Measurements from ENCODE around the gene PLCD3. TPM values are rescaled to one million over a fixed set of nuclear protein-coding genes. Genes with fewer than 3 reads are reported as not detected.

PLCD3 gene
- total and polyA plus RNA-seq, 2 of the 13 experiments (the other 11 are each of a cell fraction or from before 2014, with no cell fraction given) = 11.3 to 39.1 TPM

DNA sequence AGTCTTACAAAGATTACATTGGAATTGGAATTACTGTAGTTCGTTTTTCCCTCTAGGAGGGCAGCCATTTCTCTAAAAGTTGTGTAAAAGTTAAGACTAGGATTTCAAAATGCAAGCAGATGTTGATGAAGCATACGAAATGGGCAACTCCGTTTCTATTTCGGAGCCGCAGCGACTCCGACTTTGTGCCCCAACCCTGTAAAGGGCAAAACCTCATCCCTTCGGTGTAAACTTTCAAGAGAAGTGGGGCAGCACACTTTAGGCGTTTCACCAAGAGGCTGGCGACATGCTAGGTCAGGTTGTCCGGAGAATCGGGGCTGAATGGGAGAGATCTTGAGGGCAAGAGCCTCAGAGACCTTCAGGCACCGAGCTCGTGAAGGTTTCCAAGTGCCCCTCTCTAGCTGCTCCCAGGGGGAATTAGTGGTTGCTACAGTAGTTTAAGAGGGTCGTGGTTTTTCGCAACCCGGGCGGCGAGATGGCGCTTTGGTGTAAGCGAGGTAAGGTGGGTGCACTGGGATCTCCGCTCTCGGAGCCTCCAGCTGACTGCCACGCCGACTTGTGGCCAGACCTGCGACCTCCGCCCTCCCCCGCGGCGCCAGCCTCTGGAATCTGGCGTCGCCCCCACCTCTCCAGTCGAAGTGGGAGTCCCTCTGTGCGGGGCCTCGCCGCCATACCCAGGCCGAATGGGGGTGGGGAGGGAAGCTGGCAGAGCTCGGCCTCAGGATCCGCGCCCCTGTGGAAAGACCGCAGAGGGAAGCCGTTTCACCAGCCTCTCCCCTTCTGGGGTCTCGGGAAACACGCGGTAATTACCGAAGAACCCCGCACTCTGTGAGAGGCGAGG is 28.4 kb upstream of the PLCD3 start (continued):
- TF ChIP-seq PAX8 (CRISPR knock-in tag; IDR thresholded peaks at IDR 0.05; ENCODE audit: borderline replicate concordance) = peak; percentile 42; the same call in 1 of the 2 replicates
- TF ChIP-seq ZNF331 (CRISPR knock-in tag; IDR thresholded peaks at IDR 0.05) = 0 out of 2 replicates have a peak, but pooled peaks have one; percentile 17
- TF ChIP-seq NKX3-1 (CRISPR knock-in tag; IDR thresholded peaks at IDR 0.05) = 0 out of 2 replicates have a peak, but pooled peaks have one; percentile 76
- TF ChIP-seq RXRA (CRISPR knock-in tag; IDR thresholded peaks at IDR 0.05) = no peak; the same call in 1 of the 2 replicates
- 0 out of 2 replicates have a peak, but pooled peaks have one; percentile 76 for TF ChIP-seq ZNF839 (CRISPR knock-in tag; IDR thresholded peaks at IDR 0.05; ENCODE audit: borderline replicate concordance)
- no peak for TF ChIP-seq NFIB (CRISPR knock-in tag; IDR thresholded peaks at IDR 0.05; ENCODE audit: borderline replicate concordance)
- TF ChIP-seq SPEN (CRISPR knock-in tag; IDR thresholded peaks at IDR 0.05; ENCODE audit: low read depth) = peak; percentile 75
- 0 out of 2 replicates have a peak, but pooled peaks have one; percentile 24 for TF ChIP-seq NR2F6 (IDR thresholded peaks at IDR 0.05)
- peak; percentile 75 for TF ChIP-seq NR2F6 (CRISPR knock-in tag; IDR thresholded peaks at IDR 0.05)
- 0 out of 2 replicates have a peak, but pooled peaks have one; percentile 10 for TF ChIP-seq JUND (CRISPR knock-in tag; IDR thresholded peaks at IDR 0.05)
- TF ChIP-seq, protein P1, sequence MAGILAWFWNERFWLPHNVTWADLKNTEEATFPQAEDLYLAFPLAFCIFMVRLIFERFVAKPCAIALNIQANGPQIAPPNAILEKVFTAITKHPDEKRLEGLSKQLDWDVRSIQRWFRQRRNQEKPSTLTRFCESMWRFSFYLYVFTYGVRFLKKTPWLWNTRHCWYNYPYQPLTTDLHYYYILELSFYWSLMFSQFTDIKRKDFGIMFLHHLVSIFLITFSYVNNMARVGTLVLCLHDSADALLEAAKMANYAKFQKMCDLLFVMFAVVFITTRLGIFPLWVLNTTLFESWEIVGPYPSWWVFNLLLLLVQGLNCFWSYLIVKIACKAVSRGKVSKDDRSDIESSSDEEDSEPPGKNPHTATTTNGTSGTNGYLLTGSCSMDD (CRISPR knock-in tag; IDR thresholded peaks at IDR 0.05) = peak; percentile 75; the same call in 1 of the 2 replicates
- TF ChIP-seq GABPB1 (CRISPR knock-in tag; IDR thresholded peaks at IDR 0.05) = 0 out of 2 replicates have a peak, but pooled peaks have one; percentile 35
- TF ChIP-seq, protein P2, sequence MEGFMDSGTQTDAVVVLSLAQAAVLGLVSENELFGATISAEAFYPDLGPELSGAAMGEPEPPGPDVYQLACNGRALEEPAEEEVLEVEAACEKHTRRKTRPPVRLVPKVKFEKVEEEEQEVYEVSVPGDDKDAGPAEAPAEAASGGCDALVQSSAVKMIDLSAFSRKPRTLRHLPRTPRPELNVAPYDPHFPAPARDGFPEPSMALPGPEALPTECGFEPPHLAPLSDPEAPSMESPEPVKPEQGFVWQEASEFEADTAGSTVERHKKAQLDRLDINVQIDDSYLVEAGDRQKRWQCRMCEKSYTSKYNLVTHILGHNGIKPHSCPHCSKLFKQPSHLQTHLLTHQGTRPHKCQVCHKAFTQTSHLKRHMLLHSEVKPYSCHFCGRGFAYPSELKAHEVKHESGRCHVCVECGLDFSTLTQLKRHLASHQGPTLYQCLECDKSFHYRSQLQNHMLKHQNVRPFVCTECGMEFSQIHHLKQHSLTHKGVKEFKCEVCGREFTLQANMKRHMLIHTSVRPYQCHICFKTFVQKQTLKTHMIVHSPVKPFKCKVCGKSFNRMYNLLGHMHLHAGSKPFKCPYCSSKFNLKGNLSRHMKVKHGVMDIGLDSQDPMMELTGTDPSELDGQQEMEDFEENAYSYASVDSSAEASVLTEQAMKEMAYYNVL (CRISPR knock-in tag; IDR thresholded peaks at IDR 0.05; ENCODE audit: borderline replicate concordance) = peak; percentile 75; the same call in 1 of the 2 replicates
- peak; percentile 92 for TF ChIP-seq RBM22 (optimal IDR thresholded peaks at IDR 0.05; ENCODE audit: low read length)
- TF ChIP-seq CEBPB (IDR thresholded peaks at IDR 0.05; ENCODE audit: borderline replicate concordance, low read depth, low read length) = 0 out of 2 replicates have a peak, but pooled peaks have one; percentile 7
- no peak for TF ChIP-seq ZNF572 (CRISPR knock-in tag; IDR thresholded peaks at IDR 0.05)
- TF ChIP-seq SRSF1 (optimal IDR thresholded peaks at IDR 0.05; ENCODE audit: low read depth, low read length) = peak; percentile 99
- TF ChIP-seq NCOR1 (IDR thresholded peaks at IDR 0.05; ENCODE audit: borderline replicate concordance, low read length) = no peak
- TF ChIP-seq ZFP1 (CRISPR knock-in tag; IDR thresholded peaks at IDR 0.05) = 0 out of 2 replicates have a peak, but pooled peaks have one; percentile 8
- TF ChIP-seq ZSCAN20 (CRISPR knock-in tag; IDR thresholded peaks at IDR 0.05; ENCODE audit: borderline replicate concordance) = peak; percentile 95
- TF ChIP-seq, protein P3, sequence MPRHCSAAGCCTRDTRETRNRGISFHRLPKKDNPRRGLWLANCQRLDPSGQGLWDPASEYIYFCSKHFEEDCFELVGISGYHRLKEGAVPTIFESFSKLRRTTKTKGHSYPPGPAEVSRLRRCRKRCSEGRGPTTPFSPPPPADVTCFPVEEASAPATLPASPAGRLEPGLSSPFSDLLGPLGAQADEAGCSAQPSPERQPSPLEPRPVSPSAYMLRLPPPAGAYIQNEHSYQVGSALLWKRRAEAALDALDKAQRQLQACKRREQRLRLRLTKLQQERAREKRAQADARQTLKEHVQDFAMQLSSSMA (CRISPR knock-in tag; IDR thresholded peaks at IDR 0.05) = peak; percentile 79
- TF ChIP-seq NFKB2 (CRISPR knock-in tag; IDR thresholded peaks at IDR 0.05; ENCODE audit: borderline replicate concordance) = peak; percentile 97
- no peak for TF ChIP-seq ARNT (IDR thresholded peaks at IDR 0.05)
- peak; percentile 76 to 88 for TF ChIP-seq POLR2A (IDR thresholded peaks at IDR 0.05; ENCODE audit: insufficient read depth in 1 of 2, low read depth in 2 of 2, low read length in 2 of 2)
- peak; percentile 97 for TF ChIP-seq MTF2 (CRISPR knock-in tag; IDR thresholded peaks at IDR 0.05; ENCODE audit: borderline replicate concordance)
- 0 out of 2 replicates have a peak, but pooled peaks have one; percentile 57 for TF ChIP-seq TEAD2 (CRISPR knock-in tag; IDR thresholded peaks at IDR 0.05)
- peak; percentile 80; the same call in 1 of the 2 replicates for TF ChIP-seq SIN3A (IDR thresholded peaks at IDR 0.05; ENCODE audit: borderline replicate concordance, low read depth, low read length)
- TF ChIP-seq RORA (CRISPR knock-in tag; IDR thresholded peaks at IDR 0.05) = peak; percentile 53; the same call in 1 of the 2 replicates
- TF ChIP-seq ZNF792 (CRISPR knock-in tag; IDR thresholded peaks at IDR 0.05) = no peak
